Common myeloid progenitor, CD34-positive (primary cell): Measurements from ENCODE around the gene FUBP1.
"Not testable (repeated sequence)": the region's sequence is repeated elsewhere in the genome, so short reads cannot be mapped to it uniquely, and the experiment has no call there.

Experiments used
- CTCF ChIA-PET: fragments of 350-600 bp; sonication (Branson Sonifier 250); formaldehyde crosslinking; loops from one replicate; lab custom pipeline; 2021; ENCODE audit warnings: antibody characterized with exemption; lab: Charles Lee
- POLR2A ChIA-PET: fragments of 350-600 bp; sonication (Branson Sonifier 250); formaldehyde crosslinking; loops from one replicate; lab custom pipeline; 2021; ENCODE audit warnings: antibody characterized with exemption; lab: Charles Lee
- DNase-seq, 3 donors: peaks; one replicate each; pipeline versions ENCODE4 v3.0.0 to v3.0.0-alpha.2; 2013
- H3K27ac ChIP-seq, 2 experiments: 1 replicate in 1 of 2; 2 replicates in 1 of 2; pipeline ENCODE4 v1.7.0; 2013; ENCODE audit warnings: inconsistent platforms in 2 of 2, low read length in 2 of 2, mild to moderate bottlenecking in 2 of 2, low read depth in 1 of 2, moderate library complexity in 1 of 2; ENCODE audit not compliant: severe bottlenecking in 2 of 2, insufficient read depth in 1 of 2, poor library complexity in 1 of 2
- H3K27me3 ChIP-seq, 5 experiments: replicated peaks in 2 of 5; 1 replicate in 3 of 5; 2 replicates in 2 of 5; pipeline versions ENCODE4 v1.6.1 to v1.7.0; 2013; ENCODE audit warnings: low read length in 4 of 5, mild to moderate bottlenecking in 2 of 5, moderate library complexity in 2 of 5, inconsistent platforms in 1 of 5; ENCODE audit not compliant: insufficient read depth in 5 of 5, control insufficient read depth in 4 of 5
- H3K36me3 ChIP-seq, 4 experiments: 1 replicate in 2 of 4; 2 replicates in 2 of 4; pipeline versions ENCODE4 v1.6.1 to v1.7.0; 2013; ENCODE audit warnings: low read length in 3 of 4, control low read depth in 1 of 4, mild to moderate bottlenecking in 1 of 4; ENCODE audit not compliant: control insufficient read depth in 4 of 4, insufficient read depth in 4 of 4
- H3K4me1 ChIP-seq, 4 experiments: 1 replicate in 3 of 4; 2 replicates in 1 of 4; pipeline versions ENCODE4 v1.6.1 to v1.7.1; 2013; ENCODE audit warnings: low read length in 3 of 4, mild to moderate bottlenecking in 3 of 4, control low read depth in 1 of 4, inconsistent platforms in 1 of 4, moderate library complexity in 1 of 4; ENCODE audit not compliant: control insufficient read depth in 4 of 4, insufficient read depth in 4 of 4; ENCODE audit errors: control extremely low read depth in 1 of 4
- H3K4me3 ChIP-seq, 7 experiments: 1 replicate in 4 of 7; 2 replicates in 3 of 7; pipeline versions ENCODE4 v1.5.1 to v1.7.0; 2013; ENCODE audit warnings: mild to moderate bottlenecking in 7 of 7, low read length in 6 of 7, moderate library complexity in 6 of 7, inconsistent platforms in 2 of 7, low read depth in 2 of 7, control low read depth in 1 of 7; ENCODE audit not compliant: insufficient read depth in 4 of 7, control insufficient read depth in 1 of 7; ENCODE audit errors: extremely low read depth in 1 of 7
- H3K9me3 ChIP-seq, 5 experiments: 1 replicate in 4 of 5; 2 replicates in 1 of 5; pipeline versions ENCODE4 v1.6.1 to v1.7.1; 2013; ENCODE audit warnings: low read length in 4 of 5, mild to moderate bottlenecking in 2 of 5, inconsistent platforms in 1 of 5, low read depth in 1 of 5, moderate library complexity in 1 of 5; ENCODE audit not compliant: control insufficient read depth in 4 of 5, insufficient read depth in 2 of 5; ENCODE audit errors: control extremely low read depth in 1 of 5
- WGBS: methylation state at CpG from one replicate; pipeline ENCODE4 v1.1.5; 2013; ENCODE audit not compliant: insufficient coverage; 5-methylcytosine and 5-hydroxymethylcytosine counted together

The FUBP1 gene

GRCh38 chr1:78003070-78003746, 24.3 kb upstream of the FUBP1 start:
- Histone ChIP-seq H3K4me1 (peaks cover 7 to 36% (median 27%) of the 10 kb centered on the region in 4 experiments), H3K36me3 (no peaks in the 10 kb centered on the region), H3K27me3 (no peaks in the 10 kb centered on the region), H3K9me3 (no peaks in the 10 kb centered on the region), H3K4me3 (peak overlapping the region in 5 of 7 experiments; percentile 12 to 100 (median 95)), H3K27ac (peak overlapping the region in 1 of 2 experiments; percentile 99)
- POLR2A ChIA-PET: interaction anchor here (0.6 to 3.6 kb wide), 3 partner anchors 8 to 24 kb away, joined by 5 to 54 read pairs (median 6); partner anchors contain the start of gene FUBP1
- CTCF ChIA-PET: interaction anchor here (0.6 to 9.8 kb wide), 3 partner anchors 22 to 320 kb away, joined by 3 to 50 read pairs (median 3); no protein-coding TSS in a partner anchor
- WGBS: 57% methylated on average over 1 of the region's 3 CpGs
- DNase-seq: peak in 2 of 3 donors; percentile 68 to 71

GRCh38 chr1:78000536-78000935, 21.7 kb upstream of the FUBP1 start:
- H3K4me1 ChIP-seq: peaks cover 5 to 25% (median 14%) of the 10 kb centered on the region in 4 experiments
- H3K4me3 ChIP-seq, POLR2A ChIA-PET, H3K27me3 ChIP-seq, DNase-seq, H3K9me3 ChIP-seq, H3K36me3 ChIP-seq, H3K27ac ChIP-seq: not testable (repeated sequence)
- WGBS: over 99% methylated on average over 10 of the region's 11 CpGs
- CTCF ChIA-PET: interaction anchor here (1.0 to 9.8 kb wide), 3 partner anchors 9 to 19 kb away, joined by 3 to 50 read pairs (median 5); no protein-coding TSS in a partner anchor

- no peaks in the 10 kb centered on the region for H3K9me3 ChIP-seq
- DNase-seq: no peak
- no peaks in the 10 kb centered on the region for H3K27me3 ChIP-seq
- no peaks in the 10 kb centered on the region for H3K4me1 ChIP-seq
- H3K27ac ChIP-seq: no peak overlapping the region
- no peak overlapping the region for H3K4me3 ChIP-seq
- 100% methylated on average over 3 of the region's 5 CpGs for WGBS
- POLR2A ChIA-PET: no interaction called here
- H3K36me3 ChIP-seq: peaks cover 0 to 5% (median 2%) of the 10 kb centered on the region in 4 experiments
- CTCF ChIA-PET: interaction anchor here (1.1 to 9.8 kb wide), 2 partner anchors 15 to 21 kb away, joined by 3 to 50 read pairs; no protein-coding TSS in a partner anchor
Measured at GRCh38 chr1:77996734-77997133, 17.9 kb upstream of the FUBP1 start.

GRCh38 chr1:77994117-77994705, 15.3 kb upstream of the FUBP1 start:
- ChIA-PET CTCF (interaction anchor here (0.8 to 1.2 kb wide), 2 partner anchors 10 to 13 kb away, joined by 3 to 4 read pairs; partner anchors contain the start of gene DNAJB4), POLR2A (interaction anchor here (0.7 to 1.7 kb wide), 2 partner anchors 10 to 37 kb away, joined by 6 read pairs; partner anchors contain the start of gene DNAJB4)
- no peaks in the 10 kb centered on the region for H3K27me3 ChIP-seq
- H3K36me3 ChIP-seq: peaks cover 2 to 5% (median 2%) of the 10 kb centered on the region in 4 experiments
- no peak for DNase-seq
- 100% methylated on average over 2 of the region's 3 CpGs for WGBS
- H3K4me3 ChIP-seq: no peak overlapping the region
- no peaks in the 10 kb centered on the region for H3K4me1 ChIP-seq
- no peak overlapping the region for H3K27ac ChIP-seq
- H3K9me3 ChIP-seq: no peaks in the 10 kb centered on the region

GRCh38 chr1:77991638-77992037, 12.8 kb upstream of the FUBP1 start:
- Histone ChIP-seq H3K27me3 (no peaks in the 10 kb centered on the region), H3K36me3 (peaks cover 0 to 3% (median 2%) of the 10 kb centered on the region in 4 experiments), H3K4me1 (peaks cover 0 to 2% (median 0%) of the 10 kb centered on the region in 4 experiments), H3K9me3 (no peaks in the 10 kb centered on the region), H3K27ac (no peak overlapping the region), H3K4me3 (no peak overlapping the region)
- peak in 1 of 3 donors; percentile 22 for DNase-seq
- ChIA-PET CTCF (interaction anchor here (1.0 to 2.7 kb wide), 3 partner anchors 10 to 24 kb away, joined by 3 to 17 read pairs (median 5); no protein-coding TSS in a partner anchor), POLR2A (interaction anchor here (0.7 to 1.4 kb wide), 2 partner anchors 13 to 234 kb away, joined by 3 to 9 read pairs; partner anchors contain the start of gene DNAJB4)

- Histone ChIP-seq H3K9me3 (no peaks in the 10 kb centered on the region), H3K27ac (no peak overlapping the region), H3K4me1 (peaks cover 0 to 2% (median 0%) of the 10 kb centered on the region in 4 experiments), H3K27me3 (no peaks in the 10 kb centered on the region), H3K36me3 (peaks cover 0 to 3% (median 2%) of the 10 kb centered on the region in 4 experiments), H3K4me3 (no peak overlapping the region)
- ChIA-PET CTCF (interaction anchor here (1.0 to 2.7 kb wide), 3 partner anchors 9 to 23 kb away, joined by 3 to 17 read pairs (median 5); no protein-coding TSS in a partner anchor), POLR2A (interaction anchor here (0.7 to 1.4 kb wide), 2 partner anchors 14 to 233 kb away, joined by 3 to 9 read pairs; partner anchors contain the start of gene DNAJB4)
- no peak for DNase-seq
- 92% methylated on average over 2 of the region's 3 CpGs for WGBS
Measured at GRCh38 chr1:77990629-77991204, 11.8 kb upstream of the FUBP1 start.
